ENCODE results near the gene VSTM2A.
"Not testable (repeated sequence)": the region's sequence is repeated elsewhere in the genome, so short reads cannot be mapped to it uniquely, and the experiment has no call there.

Gene VSTM2A

GRCh38 chr7:54541669-54542625 lies at the start of gene VSTM2A:
TSS of gene VSTM2A (plus strand) at chr7:54542375. CDS start at chr7:54542731, 356 bp downstream.
- no peak for DNase-seq (ENCODE audit: low read depth in 1 of 2, low spot score in 1 of 2)

- DNase-seq (ENCODE audit: low read depth in 1 of 2, low spot score in 1 of 2) = not testable (repeated sequence)
Observed at GRCh38 chr7:54504531-54504930, 37.6 kb upstream of the VSTM2A start.

DNA sequence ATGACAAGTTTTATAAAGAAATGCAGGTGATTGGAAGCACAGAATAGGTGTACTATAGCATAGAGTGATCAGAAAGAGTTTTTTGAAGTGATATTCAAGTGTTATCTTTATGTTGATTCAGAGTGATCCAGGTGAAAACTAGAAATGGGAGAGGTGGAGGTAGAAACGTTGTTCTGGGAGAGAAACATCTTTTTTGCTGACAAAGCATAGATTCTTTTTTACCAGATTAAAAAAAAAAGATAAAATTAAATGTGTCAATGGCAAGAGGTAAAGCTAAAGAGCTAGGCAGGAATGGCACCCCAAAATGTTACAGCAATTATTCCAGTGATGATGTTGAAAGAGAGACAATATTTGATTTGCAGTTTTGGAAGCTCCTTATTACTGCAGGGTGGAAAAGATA lies 12.6 kb upstream of the VSTM2A start:
- DNase-seq (ENCODE audit: low read depth in 1 of 2, low spot score in 1 of 2) = no peak

- DNase-seq (ENCODE audit: low read depth in 1 of 2, low spot score in 1 of 2) = no peak
Observed at GRCh38 chr7:54538122-54538521, 4.1 kb upstream of the VSTM2A start.

DNA sequence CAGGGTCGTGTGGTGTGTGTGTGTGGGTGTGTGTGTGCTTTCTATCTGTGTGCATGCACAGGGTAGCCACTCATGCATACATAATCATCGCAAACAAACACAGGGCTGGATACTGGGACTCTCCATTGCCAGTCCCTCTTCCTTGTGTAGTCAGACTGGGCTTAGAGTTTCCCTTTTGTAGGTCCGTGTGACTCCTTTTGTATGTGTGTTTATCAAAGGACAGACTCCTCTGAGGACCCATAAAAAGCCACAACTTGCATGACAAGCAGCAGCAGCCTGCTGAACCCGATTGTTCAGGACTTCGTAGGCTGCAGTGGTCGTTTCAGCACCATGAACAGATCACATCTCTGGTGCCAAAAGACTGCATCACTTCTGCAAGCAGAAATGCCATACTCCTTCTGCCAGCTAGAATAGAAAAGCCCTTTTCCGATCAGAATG lies 895 bp downstream of the VSTM2A start:
- no peak for DNase-seq (ENCODE audit: low read depth in 1 of 2, low spot score in 1 of 2)

GRCh38 chr7:54544149-54544526 lies 2.0 kb downstream of the VSTM2A start:
- DNase-seq (ENCODE audit: low read depth in 1 of 2, low spot score in 1 of 2) = no peak

GRCh38 chr7:54544527-54545240 lies 2.5 kb downstream of the VSTM2A start:
- no peak for DNase-seq (ENCODE audit: low read depth in 1 of 2, low spot score in 1 of 2)

GRCh38 chr7:54545241-54545563 lies 3.0 kb downstream of the VSTM2A start:
- no peak for DNase-seq (ENCODE audit: low read depth in 1 of 2, low spot score in 1 of 2)

DNA sequence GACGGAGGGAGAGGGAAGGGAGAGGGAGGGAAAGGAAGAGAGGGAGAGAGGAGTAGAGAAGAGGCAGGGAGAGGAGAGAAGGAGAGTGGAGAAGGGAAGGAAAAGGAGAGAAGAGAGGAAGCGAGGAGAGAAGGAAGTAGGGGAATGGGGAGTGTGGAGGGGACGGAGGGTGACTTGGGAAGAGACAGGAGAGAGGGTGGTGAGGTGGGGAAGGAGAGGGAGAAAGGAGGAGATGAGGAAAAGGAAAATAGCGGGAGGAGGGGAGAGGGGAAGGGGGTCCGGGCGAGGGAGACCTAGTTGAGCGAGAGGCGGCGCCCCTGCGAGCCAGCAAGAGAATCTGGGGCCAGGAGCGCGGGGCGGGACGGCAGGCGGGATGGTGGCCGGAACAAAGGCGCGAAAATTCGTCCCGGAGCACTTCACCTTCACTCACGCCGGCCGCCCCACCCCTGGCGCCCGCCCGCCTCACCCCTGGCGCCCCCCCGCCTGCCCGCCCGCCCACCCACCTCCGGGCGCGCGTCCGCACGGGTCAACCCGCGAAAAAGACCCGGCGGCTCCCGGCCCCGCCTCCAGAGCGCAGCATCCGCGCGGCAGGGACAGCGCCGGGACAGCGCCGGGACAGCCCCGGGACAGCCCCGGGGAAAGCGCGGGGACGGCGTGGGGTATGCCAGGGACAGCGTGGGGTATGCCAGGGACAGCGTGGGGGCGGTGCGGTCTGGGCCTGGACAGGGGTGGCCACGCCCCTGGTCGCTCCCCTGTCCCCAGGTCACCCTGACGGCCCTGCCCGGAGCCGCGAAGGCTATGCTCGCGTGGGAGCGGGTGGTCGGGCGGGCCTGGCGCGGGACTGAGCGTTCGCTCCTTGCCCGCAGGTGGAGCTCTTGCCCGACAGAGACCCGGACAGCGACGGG lies 4.2 kb downstream of the VSTM2A start:
- no peak for DNase-seq (ENCODE audit: low read depth in 1 of 2, low spot score in 1 of 2)

DNA sequence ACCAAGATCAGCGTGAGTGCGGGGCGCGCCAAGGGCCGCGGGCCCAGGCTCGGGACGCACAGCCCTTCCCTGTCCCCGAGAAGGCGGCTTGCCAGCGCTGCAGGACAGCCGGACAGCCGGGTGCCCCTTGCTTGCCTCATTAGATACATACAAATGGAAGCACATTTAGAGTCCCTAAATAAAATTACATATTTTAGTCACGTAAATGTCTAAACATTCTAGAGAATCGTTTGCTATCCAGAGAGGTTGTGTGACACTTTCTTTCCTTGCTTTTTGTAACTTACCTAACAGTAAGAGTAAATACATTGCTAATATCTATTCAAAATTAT lies 4.8 kb downstream of the VSTM2A start:
- DNase-seq (ENCODE audit: low read depth in 1 of 2, low spot score in 1 of 2) = no peak

DNA sequence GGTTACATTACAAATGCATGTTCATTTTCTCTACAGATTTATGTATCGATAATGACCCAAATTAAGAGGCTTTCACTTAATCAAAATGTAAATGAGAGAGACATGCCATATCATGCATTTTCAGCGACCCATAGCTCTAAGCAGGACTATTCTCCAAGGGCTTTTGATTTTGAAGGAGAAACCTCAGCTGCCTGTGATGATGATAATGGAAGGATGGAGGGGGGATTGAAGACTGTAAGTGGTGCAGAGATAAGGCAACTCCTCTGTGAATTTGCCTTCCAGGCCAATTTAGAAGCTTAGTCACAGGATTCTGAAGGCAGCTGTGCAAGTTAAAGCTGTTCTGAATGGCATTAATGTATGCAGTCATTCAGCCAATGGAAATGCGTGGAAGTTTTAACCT lies 8.3 kb downstream of the VSTM2A start:
- DNase-seq (ENCODE audit: low read depth in 1 of 2, low spot score in 1 of 2) = no peak

DNA sequence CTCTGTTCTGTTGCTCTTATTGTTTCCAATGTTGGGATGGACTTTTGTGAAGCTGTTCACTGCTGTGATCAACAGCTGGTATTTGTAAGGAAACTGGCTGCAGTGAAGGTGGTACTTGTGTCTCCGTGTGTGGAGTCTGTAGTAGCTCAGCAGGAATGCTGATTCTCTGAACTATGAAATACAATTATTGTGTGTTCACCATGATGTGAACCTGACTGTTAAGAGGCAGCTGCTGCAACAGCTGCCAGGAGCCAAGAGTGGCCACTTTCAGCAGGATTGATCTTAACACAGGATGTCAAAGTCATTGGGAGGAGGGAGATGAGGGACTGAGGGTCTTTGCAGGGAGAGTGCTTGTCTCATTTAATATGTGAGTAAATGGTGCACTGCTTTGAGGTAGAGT lies 13.9 kb downstream of the VSTM2A start:
- no peak for DNase-seq (ENCODE audit: low read depth in 1 of 2, low spot score in 1 of 2)

GRCh38 chr7:54559401-54559800 lies 17.2 kb downstream of the VSTM2A start:
- DNase-seq (ENCODE audit: low read depth in 1 of 2, low spot score in 1 of 2) = no peak

DNA sequence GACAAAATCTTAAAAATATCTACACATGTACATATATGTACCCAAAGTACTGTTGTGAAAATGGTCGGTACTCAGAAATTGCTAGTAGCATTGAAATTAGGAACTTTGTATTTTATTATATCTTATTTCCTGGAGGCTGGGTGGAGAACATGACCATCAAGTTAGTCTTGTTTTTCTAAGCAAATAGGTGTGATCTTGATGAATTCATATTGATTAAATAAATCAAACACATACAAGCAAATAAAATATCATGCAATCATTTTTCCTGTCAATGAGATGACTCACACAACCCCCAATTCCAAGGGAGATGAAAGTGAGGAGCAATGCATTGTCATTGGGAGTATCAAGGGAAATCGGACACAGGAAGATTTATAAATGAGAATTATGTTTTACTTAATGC lies 18.0 kb downstream of the VSTM2A start:
- DNase-seq (ENCODE audit: low read depth in 1 of 2, low spot score in 1 of 2) = no peak

GRCh38 chr7:54560723-54561122 lies 18.5 kb downstream of the VSTM2A start:
- no peak for DNase-seq (ENCODE audit: low read depth in 1 of 2, low spot score in 1 of 2)

GRCh38 chr7:54563329-54563916 lies 21.2 kb downstream of the VSTM2A start:
- DNase-seq (ENCODE audit: low read depth in 1 of 2, low spot score in 1 of 2) = no peak

- no peak for DNase-seq (ENCODE audit: low read depth in 1 of 2, low spot score in 1 of 2)
Observed at GRCh38 chr7:54565432-54565831, 23.3 kb downstream of the VSTM2A start.

DNA sequence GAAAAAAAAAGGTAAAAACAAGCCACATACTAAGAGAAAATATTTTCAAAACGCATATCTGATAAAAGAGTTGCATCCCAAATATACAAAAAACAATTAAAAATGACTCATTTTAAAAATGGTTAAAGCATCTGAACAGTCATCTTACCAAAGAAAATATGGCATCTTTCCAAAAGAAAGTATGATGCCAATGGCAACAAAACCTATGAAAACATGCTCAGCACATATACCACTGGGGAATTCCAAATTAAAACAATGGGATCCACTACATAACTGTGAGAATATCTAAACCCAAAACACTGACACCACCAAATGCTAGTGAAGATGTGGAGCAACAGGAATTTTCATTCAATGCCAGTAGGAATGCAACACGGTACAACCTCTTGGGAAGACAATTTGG lies 39.3 kb downstream of the VSTM2A start:
- DNase-seq (ENCODE audit: low read depth in 1 of 2, low spot score in 1 of 2) = no peak

DNA sequence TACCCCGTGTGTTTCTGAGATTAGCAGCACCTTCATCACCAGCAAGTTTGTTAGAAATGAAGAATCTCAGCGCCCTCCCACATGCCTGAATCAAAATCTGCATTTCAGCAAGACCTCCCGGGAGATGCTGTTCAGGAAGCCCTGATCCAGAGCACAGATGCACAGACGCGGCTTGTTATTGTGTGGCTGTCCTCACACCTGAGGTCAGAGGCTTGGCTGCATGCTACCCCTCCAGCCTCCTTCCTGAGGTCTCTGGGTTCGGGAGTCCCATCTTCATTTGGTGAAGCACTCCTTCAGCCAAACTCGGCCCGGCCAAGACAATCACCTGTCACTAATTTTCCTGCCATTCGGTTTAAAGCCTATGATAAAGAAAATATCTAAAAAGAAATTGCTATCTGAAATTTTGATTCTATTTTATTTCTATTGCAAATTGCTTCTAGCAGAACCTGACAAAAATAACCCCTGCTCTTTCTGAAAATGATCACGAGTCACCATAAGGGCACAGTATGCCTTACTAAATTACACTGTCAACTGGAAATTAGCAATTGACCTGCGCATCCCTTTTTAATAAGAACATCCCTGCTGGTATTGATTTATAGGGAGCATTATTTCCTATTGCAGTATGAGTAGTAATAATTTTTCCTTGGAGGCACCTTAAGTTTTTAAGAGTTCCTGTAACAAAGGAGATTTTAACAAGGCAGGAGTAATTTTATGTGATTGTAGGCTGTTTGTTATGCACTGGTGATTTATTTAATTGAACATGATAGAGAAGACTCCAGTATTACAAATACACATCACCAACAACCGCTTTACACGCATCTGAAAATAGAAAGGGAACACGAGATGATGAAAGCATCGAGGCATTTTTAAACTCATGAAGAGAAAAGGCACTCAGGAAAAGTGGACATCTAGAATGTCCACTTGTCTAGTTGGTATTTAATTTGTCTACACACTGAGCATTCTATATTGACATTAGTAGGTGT lies 49.5 kb downstream of the VSTM2A start:
- DNase-seq (ENCODE audit: low read depth in 1 of 2, low spot score in 1 of 2) = no peak

DNA sequence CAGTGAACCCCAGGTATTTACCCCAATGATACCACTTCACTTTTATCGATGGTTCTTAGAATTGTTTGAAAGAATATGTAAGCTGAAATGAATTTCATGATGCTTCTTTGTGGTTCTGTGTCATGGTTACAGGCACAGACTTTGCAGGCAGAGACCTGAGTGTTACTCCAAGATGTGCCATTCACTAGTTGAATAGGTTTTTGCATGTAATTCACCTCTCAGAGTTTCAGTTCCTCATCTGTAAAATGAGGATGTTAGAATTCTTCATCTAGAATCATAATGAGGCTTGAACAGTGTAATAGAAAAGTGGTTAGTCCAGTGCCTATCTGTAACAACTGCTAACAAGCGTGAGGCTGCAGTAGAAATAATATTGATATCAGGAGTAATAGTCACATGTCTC lies 54.6 kb downstream of the VSTM2A start:
- DNase-seq (ENCODE audit: low read depth in 1 of 2, low spot score in 1 of 2) = no peak
